PC-9 (cell line): Measurements from ENCODE around the gene PHLDB2. TPM values are rescaled to one million over a fixed set of nuclear protein-coding genes. Genes with fewer than 3 reads are reported as not detected.
A peak's percentile ranks its signal among the peaks of the same experiment; 100 is the strongest.

ENCODE experiments used
- BruUV-seq: library from RNA; stranded (reverse); fragments of 400-500 nt; replicated peaks from 2 replicates; lab custom pipeline; 2021; lab: Mats Ljungman, UMichigan
- CTCF ChIA-PET: fragments of 300-600 bp; sonication (Branson Sonifier 250); formaldehyde crosslinking; loops from one replicate; lab custom pipeline; 2022; ENCODE audit warnings: antibody characterized with exemption; lab: Charles Lee
- POLR2A ChIA-PET: fragments of 300-600 bp; sonication (Branson Sonifier 250); formaldehyde crosslinking; loops from one replicate; lab custom pipeline; 2022; ENCODE audit warnings: antibody characterized with exemption; ENCODE audit not compliant: unreplicated experiment; lab: Charles Lee
- DNase-seq, 2 experiments: peaks; one replicate each; pipeline versions ENCODE4 v3.0.0 to v3.0.0-alpha.2; 2015 to 2022; ENCODE audit warnings: mixed read lengths in 1 of 2
- H2AFZ ChIP-seq: fragments of 200-600 bp; sonication (generic); 2 replicates; pipeline ENCODE4 v1.8.1; 2017; ENCODE audit warnings: antibody characterized with exemption
- H3F3A ChIP-seq: fragments of 200-600 bp; sonication (generic); 2 replicates; pipeline ENCODE4 v1.8.1; 2017; ENCODE audit warnings: antibody characterized with exemption, mild to moderate bottlenecking, low read depth; ENCODE audit not compliant: insufficient read depth
- H3K27ac ChIP-seq: fragments of 200-600 bp; sonication (generic); 2 replicates; pipeline ENCODE4 v1.6.1; 2016; ENCODE audit warnings: mixed run types
- H3K27me3 ChIP-seq: fragments of 200-600 bp; sonication (generic); 2 replicates; pipeline ENCODE4 v1.6.1; 2016; ENCODE audit warnings: low read depth, mixed run types; ENCODE audit not compliant: insufficient read depth
- H3K36me3 ChIP-seq: fragments of 200-600 bp; sonication (generic); 2 replicates; pipeline ENCODE4 v1.6.1; 2016; ENCODE audit warnings: low read depth, mixed run types
- H3K4me1 ChIP-seq: fragments of 200-600 bp; sonication (generic); replicated peaks from 2 replicates; pipeline ENCODE4 v1.6.1; 2016; ENCODE audit warnings: mixed run types; ENCODE audit not compliant: insufficient read depth
- H3K4me2 ChIP-seq: fragments of 200-600 bp; sonication (generic); 2 replicates; pipeline ENCODE4 v1.6.1; 2017; ENCODE audit warnings: mixed run types
- H3K4me3 ChIP-seq: fragments of 200-600 bp; sonication (generic); 2 replicates; pipeline ENCODE4 v1.6.1; 2016; ENCODE audit warnings: mixed run types
- H3K79me2 ChIP-seq: fragments of 200-600 bp; sonication (generic); 2 replicates; pipeline ENCODE4 v1.6.1; 2017; ENCODE audit warnings: low read depth, mixed run types
- H3K9me2 ChIP-seq: fragments of 200-600 bp; sonication (generic); 2 replicates; pipeline ENCODE4 v1.8.1; 2017; ENCODE audit warnings: mild to moderate bottlenecking; ENCODE audit not compliant: insufficient read depth
- H3K9me3 ChIP-seq: fragments of 200-600 bp; sonication (generic); 2 replicates; pipeline ENCODE4 v1.8.1; 2016; ENCODE audit warnings: low read depth; ENCODE audit not compliant: insufficient read depth
- H4K20me1 ChIP-seq: fragments of 200-600 bp; sonication (generic); 2 replicates; pipeline ENCODE4 v1.8.1; 2017; ENCODE audit not compliant: insufficient read depth
- CTCF ChIP-seq: fragments of 200-600 bp; sonication (generic); conservative IDR thresholded peaks from 2 replicates; pipeline ENCODE4 v1.6.1; 2017; ENCODE audit warnings: mixed run types, antibody characterized with exemption, mild to moderate bottlenecking, moderate library complexity
- EZH2 ChIP-seq: fragments of 200-600 bp; sonication (generic); IDR thresholded peaks from 2 replicates; pipeline ENCODE4 v1.8.0; 2017; ENCODE audit warnings: antibody characterized with exemption, low read depth
- intact Hi-C: fragments of 100-400 bp; cut with micrococcal nuclease; formaldehyde crosslinking; loops from one replicate; pipeline ENCODE4 v1.10.0; 2022; ENCODE audit not compliant: unreplicated experiment
- total RNA-seq: library from RNA; stranded (reverse); gene quantifications from 2 replicates; pipeline ENCODE4 v1.2.3, GENCODE V29; 2021

Gene PHLDB2
- total RNA-seq, 1 experiment from 2014 or later: 42.7 TPM

GRCh38 chr3:111926266-111926676 is 67.2 kb downstream of the PHLDB2 start:
- no peaks in the 10 kb centered on the region for H3K27me3 ChIP-seq
- H4K20me1 ChIP-seq: no peaks in the 10 kb centered on the region
- POLR2A ChIA-PET: no interaction called here
- H3K79me2 ChIP-seq: peaks cover 39% of the 10 kb centered on the region
- no peak for TF ChIP-seq CTCF
- TF ChIP-seq EZH2: no peak
- H3K9me3 ChIP-seq: no peaks in the 10 kb centered on the region
- peaks cover 65% of the 10 kb centered on the region for H3K36me3 ChIP-seq
- no TSS peak for BruUV-seq
- no peak overlapping the region for H2AFZ ChIP-seq
- CTCF ChIA-PET: no interaction called here
- peaks cover 63% of the 10 kb centered on the region for H3F3A ChIP-seq
- DNase-seq: peak in 1 of 2 experiments; percentile 88
- H3K4me1 ChIP-seq: peaks cover 52% of the 10 kb centered on the region
- no peak overlapping the region for H3K4me3 ChIP-seq
- peak overlapping the region; percentile 96 for H3K27ac ChIP-seq
- peak overlapping the region; percentile 24 for H3K4me2 ChIP-seq
- intact Hi-C loops: no loop called here
- no peaks in the 10 kb centered on the region for H3K9me2 ChIP-seq

GRCh38 chr3:111928613-111929012 is 69.5 kb downstream of the PHLDB2 start:
- no peak overlapping the region for H3K4me2 ChIP-seq
- H3K27me3 ChIP-seq: no peaks in the 10 kb centered on the region
- no peak overlapping the region for H3K27ac ChIP-seq
- H3F3A ChIP-seq: peaks cover 54% of the 10 kb centered on the region
- DNase-seq: no peak
- H3K36me3 ChIP-seq: peaks cover 70% of the 10 kb centered on the region
- no peaks in the 10 kb centered on the region for H4K20me1 ChIP-seq
- POLR2A ChIA-PET: no interaction called here
- BruUV-seq: no TSS peak
- H3K4me3 ChIP-seq: no peak overlapping the region
- peaks cover 36% of the 10 kb centered on the region for H3K4me1 ChIP-seq
- TF ChIP-seq CTCF (no peak), EZH2 (no peak)
- peaks cover 50% of the 10 kb centered on the region for H3K79me2 ChIP-seq
- no peaks in the 10 kb centered on the region for H3K9me2 ChIP-seq
- no peaks in the 10 kb centered on the region; the same call in 1 of the 2 replicates for H3K9me3 ChIP-seq
- no peak overlapping the region for H2AFZ ChIP-seq
- CTCF ChIA-PET: no interaction called here
- intact Hi-C loops: no loop called here

- Histone ChIP-seq H3K4me1 (peaks cover 33% of the 10 kb centered on the region), H3K36me3 (peaks cover 76% of the 10 kb centered on the region), H4K20me1 (no peaks in the 10 kb centered on the region), H3K4me3 (no peak overlapping the region), H3K9me2 (no peaks in the 10 kb centered on the region), H3K27ac (no peak overlapping the region), H3K9me3 (no peaks in the 10 kb centered on the region; the same call in 1 of the 2 replicates), H3K27me3 (no peaks in the 10 kb centered on the region), H3K79me2 (peaks cover 48% of the 10 kb centered on the region), H2AFZ (no peak overlapping the region), H3F3A (peaks cover 47% of the 10 kb centered on the region), H3K4me2 (no peak overlapping the region)
- intact Hi-C loops: no loop called here
- POLR2A ChIA-PET: no interaction called here
- TF ChIP-seq CTCF: no peak
- no peak for DNase-seq
- BruUV-seq: no TSS peak
- CTCF ChIA-PET: no interaction called here
Measured at GRCh38 chr3:111929484-111929883, 70.4 kb downstream of the PHLDB2 start.
